DMS79 (cell line): ENCODE data around the gene PCDHGC3.
"Not testable (repeated sequence)": the region's sequence is repeated elsewhere in the genome, so short reads cannot be mapped to it uniquely, and the experiment has no call there.

Source experiments
- DNase-seq: peaks from one replicate; lab custom pipeline; 2025; lab: John Stamatoyannopoulos, UW

PCDHGC3 gene

GRCh38 chr5:141475625-141476131 lies at the start of gene PCDHGC3:
TSS of gene PCDHGC3 (plus strand) at chr5:141475966. CDS start at chr5:141476117, 151 bp downstream.
- DNase-seq, result peak; percentile 72

DNA sequence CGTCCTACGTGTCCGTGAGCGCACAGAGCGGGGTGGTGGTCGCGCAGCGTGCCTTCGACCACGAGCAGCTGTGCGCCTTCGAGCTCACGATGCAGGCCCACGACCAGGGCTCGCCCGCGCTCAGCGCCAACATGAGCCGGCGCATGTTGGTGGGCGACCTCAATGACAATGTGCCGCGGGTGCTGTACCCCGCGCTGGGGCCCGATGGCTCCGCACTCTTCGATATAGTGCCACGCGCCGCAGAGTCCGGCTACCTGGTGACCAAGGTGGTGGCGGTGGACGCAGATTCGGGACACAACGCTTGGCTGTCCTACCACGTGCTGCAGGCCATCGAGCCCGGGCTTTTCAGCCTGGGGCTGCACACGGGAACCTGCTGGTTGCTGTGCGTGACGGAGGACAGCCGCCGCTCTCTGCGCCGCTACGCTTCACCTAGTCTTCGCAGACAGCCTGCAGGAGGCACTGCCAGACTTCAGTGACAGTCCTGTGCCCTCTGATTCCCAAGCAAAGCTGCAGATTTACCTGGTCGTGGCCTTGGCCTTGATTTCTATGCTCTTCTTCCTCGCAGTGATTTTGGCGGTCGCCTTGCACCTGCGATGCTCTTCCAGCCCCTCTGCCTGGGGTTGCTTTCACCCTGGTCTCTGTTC lies 47.9 kb upstream of the PCDHGC3 start:
- DNase-seq, result no peak

DNA sequence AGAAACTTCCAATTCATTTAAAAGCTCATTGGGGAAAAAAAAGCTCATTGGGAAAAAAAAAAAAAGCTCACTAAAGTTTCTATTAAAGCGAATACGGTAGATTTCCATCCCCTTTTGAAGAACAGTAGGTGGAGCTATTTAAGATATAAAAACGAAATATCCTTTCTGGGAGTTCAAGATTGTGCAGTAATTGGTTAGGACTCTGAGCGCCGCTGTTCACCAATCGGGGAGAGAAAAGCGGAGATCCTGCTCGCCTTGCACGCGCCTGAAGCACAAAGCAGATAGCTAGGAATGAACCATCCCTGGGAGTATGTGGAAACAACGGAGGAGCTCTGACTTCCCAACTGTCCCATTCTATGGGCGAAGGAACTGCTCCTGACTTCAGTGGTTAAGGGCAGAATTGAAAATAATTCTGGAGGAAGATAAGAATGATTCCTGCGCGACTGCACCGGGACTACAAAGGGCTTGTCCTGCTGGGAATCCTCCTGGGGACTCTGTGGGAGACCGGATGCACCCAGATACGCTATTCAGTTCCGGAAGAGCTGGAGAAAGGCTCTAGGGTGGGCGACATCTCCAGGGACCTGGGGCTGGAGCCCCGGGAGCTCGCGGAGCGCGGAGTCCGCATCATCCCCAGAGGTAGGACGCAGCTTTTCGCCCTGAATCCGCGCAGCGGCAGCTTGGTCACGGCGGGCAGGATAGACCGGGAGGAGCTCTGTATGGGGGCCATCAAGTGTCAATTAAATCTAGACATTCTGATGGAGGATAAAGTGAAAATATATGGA lies 45.2 kb upstream of the PCDHGC3 start, which contains the start of gene PCDHGA12:
TSS of gene PCDHGA12 (plus strand) at position 176 of the 782 bp plus-strand sequence. CDS start at position 429, 253 bp downstream.
- no peak for DNase-seq

DNA sequence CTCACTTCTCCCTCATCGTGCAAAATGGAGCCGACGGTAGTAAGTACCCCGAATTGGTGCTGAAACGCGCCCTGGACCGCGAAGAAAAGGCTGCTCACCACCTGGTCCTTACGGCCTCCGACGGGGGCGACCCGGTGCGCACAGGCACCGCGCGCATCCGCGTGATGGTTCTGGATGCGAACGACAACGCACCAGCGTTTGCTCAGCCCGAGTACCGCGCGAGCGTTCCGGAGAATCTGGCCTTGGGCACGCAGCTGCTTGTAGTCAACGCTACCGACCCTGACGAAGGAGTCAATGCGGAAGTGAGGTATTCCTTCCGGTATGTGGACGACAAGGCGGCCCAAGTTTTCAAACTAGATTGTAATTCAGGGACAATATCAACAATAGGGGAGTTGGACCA lies 44.5 kb upstream of the PCDHGC3 start:
- no peak for DNase-seq

DNA sequence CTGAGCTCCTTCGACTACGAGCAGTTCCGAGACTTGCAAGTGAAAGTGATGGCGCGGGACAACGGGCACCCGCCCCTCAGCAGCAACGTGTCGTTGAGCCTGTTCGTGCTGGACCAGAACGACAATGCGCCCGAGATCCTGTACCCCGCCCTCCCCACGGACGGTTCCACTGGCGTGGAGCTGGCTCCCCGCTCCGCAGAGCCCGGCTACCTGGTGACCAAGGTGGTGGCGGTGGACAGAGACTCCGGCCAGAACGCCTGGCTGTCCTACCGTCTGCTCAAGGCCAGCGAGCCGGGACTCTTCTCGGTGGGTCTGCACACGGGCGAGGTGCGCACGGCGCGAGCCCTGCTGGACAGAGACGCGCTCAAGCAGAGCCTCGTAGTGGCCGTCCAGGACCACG lies 43.5 kb upstream of the PCDHGC3 start:
- not testable (repeated sequence) for DNase-seq

DNA sequence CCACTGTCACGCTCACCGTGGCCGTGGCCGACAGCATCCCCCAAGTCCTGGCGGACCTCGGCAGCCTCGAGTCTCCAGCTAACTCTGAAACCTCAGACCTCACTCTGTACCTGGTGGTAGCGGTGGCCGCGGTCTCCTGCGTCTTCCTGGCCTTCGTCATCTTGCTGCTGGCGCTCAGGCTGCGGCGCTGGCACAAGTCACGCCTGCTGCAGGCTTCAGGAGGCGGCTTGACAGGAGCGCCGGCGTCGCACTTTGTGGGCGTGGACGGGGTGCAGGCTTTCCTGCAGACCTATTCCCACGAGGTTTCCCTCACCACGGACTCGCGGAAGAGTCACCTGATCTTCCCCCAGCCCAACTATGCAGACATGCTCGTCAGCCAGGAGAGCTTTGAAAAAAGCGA lies 43.0 kb upstream of the PCDHGC3 start:
- not testable (repeated sequence) for DNase-seq

DNA sequence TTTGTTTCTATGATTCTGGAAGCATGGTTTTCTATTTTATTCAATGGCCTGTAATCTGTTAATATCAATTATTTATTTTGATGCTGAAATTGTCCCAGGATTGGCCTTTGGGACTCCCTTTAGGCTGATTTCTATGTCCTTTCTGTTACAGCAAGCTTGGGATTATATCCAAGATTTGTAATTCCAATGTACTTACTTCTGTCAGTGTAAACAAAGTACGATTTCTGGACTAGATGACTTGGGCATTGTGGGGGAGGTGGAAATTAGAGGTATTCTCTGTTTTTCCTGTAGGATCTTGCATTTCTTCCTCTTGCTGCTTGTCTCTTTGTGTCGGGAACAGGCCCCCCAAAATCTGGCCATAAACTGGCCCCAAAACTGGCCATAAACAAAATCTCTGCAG lies 41.8 kb upstream of the PCDHGC3 start:
- DNase-seq, result no peak

DNA sequence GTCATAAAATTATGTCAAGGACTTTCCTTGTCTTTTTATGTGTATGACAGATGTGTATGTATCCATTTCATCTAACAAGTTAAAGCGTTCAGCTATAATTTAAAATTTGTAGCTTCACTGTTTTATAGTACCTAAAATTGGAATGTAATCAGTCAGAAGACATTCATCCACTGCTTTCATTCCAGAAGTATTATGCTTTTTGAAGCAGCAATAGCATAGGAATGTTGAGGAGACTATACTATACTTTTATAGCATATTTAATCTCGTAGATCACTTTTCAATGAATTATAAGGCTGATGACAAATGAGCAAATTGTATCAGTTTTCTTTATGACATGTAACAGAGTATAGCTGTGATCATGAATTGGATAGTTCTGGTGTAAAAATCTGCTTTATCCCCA lies 38.5 kb upstream of the PCDHGC3 start:
- no peak for DNase-seq

GRCh38 chr5:141439411-141440141 lies 36.2 kb upstream of the PCDHGC3 start:
- DNase-seq, result no peak

DNA sequence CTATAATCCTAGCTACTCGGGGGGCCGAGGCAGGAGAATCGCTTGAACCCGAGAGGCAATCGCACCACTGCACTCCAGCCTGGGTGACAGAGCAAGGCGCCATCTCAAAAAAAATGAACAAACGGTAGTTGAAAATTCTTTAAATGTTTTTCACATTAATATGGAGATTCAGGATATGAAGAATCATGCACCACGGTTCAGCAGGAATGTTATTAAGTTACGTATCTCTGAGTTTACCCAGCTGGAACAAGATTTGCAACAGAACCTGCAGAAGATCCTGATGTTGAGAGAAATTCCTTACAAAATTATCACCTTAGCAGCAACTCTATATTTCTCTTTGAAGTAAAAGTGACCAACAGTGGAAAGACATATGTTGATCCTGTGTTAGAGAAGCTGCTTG lies 35.4 kb upstream of the PCDHGC3 start:
- no peak for DNase-seq

DNA sequence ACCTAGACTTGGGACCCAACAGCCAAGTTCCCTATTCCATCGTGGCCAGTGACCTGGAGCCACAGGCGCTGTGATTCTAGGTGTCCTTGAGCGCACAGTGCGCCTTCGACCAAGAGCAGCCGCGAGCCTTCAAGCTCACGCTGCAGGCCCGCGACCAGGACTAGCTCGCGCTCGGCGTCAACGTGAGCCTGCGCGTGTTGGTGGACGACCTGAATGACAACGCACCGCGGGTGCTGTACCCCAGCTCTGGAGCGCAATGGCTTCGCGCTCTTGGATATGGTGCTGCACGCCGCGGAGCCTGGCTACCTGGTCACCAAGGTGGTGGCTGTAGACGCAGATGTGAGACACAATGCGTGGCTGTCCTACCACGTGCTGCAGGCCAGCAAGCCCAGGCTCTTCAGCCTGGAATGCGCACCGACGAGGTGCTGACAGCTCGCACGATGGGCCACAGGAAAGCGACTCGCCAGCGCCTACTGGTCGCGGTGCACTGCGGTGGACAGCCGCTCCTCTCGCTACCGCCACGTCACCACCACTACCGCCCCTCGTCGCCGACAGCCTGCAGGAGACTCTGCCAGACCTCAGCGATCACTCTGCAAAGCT lies 34.1 kb upstream of the PCDHGC3 start:
- DNase-seq, result no peak

GRCh38 chr5:141465351-141465750 lies 10.4 kb upstream of the PCDHGC3 start:
- DNase-seq, result no peak

DNA sequence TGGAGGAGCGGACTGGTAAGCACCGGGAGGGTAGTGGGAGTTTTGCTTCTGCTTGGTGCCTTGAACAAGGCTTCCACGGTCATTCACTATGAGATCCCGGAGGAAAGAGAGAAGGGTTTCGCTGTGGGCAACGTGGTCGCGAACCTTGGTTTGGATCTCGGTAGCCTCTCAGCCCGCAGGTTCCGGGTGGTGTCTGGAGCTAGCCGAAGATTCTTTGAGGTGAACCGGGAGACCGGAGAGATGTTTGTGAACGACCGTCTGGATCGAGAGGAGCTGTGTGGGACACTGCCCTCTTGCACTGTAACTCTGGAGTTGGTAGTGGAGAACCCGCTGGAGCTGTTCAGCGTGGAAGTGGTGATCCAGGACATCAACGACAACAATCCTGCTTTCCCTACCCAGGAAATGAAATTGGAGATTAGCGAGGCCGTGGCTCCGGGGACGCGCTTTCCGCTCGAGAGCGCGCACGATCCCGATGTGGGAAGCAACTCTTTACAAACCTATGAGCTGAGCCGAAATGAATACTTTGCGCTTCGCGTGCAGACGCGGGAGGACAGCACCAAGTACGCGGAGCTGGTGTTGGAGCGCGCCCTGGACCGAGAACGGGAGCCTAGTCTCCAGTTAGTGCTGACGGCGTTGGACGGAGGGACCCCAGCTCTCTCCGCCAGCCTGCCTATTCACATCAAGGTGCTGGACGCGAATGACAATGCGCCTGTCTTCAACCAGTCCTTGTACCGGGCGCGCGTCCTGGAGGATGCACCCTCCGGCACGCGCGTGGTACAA lies 556 bp downstream of the PCDHGC3 start:
- DNase-seq, result peak; percentile 4

GRCh38 chr5:141477044-141477575 lies 1.3 kb downstream of the PCDHGC3 start:
- DNase-seq, result no peak

DNA sequence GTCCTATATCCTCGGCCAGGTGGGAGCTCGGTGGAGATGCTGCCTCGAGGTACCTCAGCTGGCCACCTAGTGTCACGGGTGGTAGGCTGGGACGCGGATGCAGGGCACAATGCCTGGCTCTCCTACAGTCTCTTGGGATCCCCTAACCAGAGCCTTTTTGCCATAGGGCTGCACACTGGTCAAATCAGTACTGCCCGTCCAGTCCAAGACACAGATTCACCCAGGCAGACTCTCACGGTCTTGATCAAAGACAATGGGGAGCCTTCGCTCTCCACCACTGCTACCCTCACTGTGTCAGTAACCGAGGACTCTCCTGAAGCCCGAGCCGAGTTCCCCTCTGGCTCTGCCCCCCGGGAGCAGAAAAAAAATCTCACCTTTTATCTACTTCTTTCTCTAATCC lies 2.0 kb downstream of the PCDHGC3 start:
- DNase-seq, result no peak

GRCh38 chr5:141478321-141478945 lies 2.7 kb downstream of the PCDHGC3 start:
- no peak for DNase-seq

GRCh38 chr5:141479776-141480175 lies 4.0 kb downstream of the PCDHGC3 start:
- DNase-seq, result no peak

GRCh38 chr5:141483902-141484301 lies 8.1 kb downstream of the PCDHGC3 start:
- no peak for DNase-seq

DNA sequence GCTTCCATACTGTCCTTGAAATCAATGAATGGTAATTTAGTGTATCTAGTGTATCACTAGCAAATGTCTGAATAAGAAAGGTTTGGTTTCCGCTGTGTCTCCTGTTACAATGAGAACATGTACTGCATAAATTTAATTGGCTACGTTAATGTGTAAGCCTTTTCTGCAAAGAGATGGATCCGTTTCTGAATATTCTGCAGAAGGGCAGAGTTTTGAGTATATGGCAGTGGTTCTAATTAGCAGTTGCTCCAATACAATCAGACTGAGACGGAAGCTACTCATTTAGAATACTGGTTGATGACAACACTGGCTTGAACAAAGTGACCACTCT lies 8.5 kb downstream of the PCDHGC3 start:
- DNase-seq, result no peak

DNA sequence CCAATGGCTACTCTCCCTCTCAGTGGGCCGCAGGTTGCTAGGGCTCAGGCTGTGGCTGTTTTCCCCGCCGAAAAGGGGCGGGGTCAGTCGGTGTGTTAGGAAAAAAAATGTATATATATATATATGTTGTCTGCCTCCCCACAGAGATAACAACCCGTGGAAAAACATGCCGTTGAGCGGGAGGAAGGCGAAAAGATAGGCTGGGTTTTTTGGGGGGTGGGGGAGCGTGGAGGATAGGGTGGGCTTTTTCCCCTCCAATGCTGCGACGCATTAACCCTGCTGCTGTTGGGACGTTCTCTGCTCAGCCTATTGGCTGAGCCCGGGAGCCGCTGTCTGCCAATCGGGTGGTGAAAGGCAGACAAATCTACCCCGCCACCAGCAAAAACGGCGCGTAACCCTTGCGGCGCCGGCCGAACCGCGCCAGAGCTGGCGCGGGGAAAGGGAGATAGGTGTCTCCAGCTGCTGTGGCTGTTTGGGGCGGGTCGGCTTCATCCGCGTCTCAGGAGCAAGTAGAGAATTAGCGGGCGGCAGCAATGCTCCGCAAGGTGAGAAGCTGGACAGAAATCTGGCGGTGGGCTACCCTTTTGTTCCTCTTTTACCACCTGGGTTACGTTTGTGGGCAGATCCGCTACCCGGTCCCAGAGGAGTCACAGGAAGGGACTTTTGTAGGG lies 9.0 kb downstream of the PCDHGC3 start, which contains the start of gene PCDHGC4:
TSS of gene PCDHGC4 (plus strand) at position 390 of the 671 bp plus-strand sequence. CDS start at position 534, 144 bp downstream.
- peak; percentile 22 for DNase-seq
